SH-SY5Y (cell line): ENCODE data around the gene CACNA1S.

Source experiments
- GATA2 ChIP-seq: IDR thresholded peaks from 2 replicates; pipeline ENCODE4 v1.6.1; 2011; ENCODE audit warnings: mild to moderate bottlenecking, low read depth, low read length
- GATA3 ChIP-seq: IDR thresholded peaks from 2 replicates; pipeline ENCODE4 v1.6.1; 2011; ENCODE audit warnings: low read depth, mild to moderate bottlenecking, low read length, moderate library complexity

CACNA1S gene

GRCh38 chr1:201134405-201134804, 22.2 kb upstream of the CACNA1S start:
- TF ChIP-seq GATA3 (no peak), GATA2 (no peak)

- TF ChIP-seq GATA3 (no peak), GATA2 (no peak)
Measured at GRCh38 chr1:201131398-201131797, 19.2 kb upstream of the CACNA1S start.

GRCh38 chr1:201128962-201129361, 16.7 kb upstream of the CACNA1S start:
- no peak for TF ChIP-seq GATA3
- TF ChIP-seq GATA2, result no peak

GRCh38 chr1:201128476-201128875, 16.2 kb upstream of the CACNA1S start:
- no peak for TF ChIP-seq GATA2
- no peak for TF ChIP-seq GATA3

GRCh38 chr1:201127755-201128455, 15.7 kb upstream of the CACNA1S start:
- TF ChIP-seq GATA3 (no peak), GATA2 (no peak)

- TF ChIP-seq GATA3, result no peak
- no peak for TF ChIP-seq GATA2
Measured at GRCh38 chr1:201126832-201127754, 14.9 kb upstream of the CACNA1S start, which contains the start of gene ASCL5. ASCL5 (minus strand) TSS chr1:201127184; CDS start chr1:201115372, 11,812 bp downstream.

- TF ChIP-seq GATA2 (no peak), GATA3 (no peak)
Measured at GRCh38 chr1:201126463-201126831, 14.2 kb upstream of the CACNA1S start.

GRCh38 chr1:201125800-201126199, 13.6 kb upstream of the CACNA1S start:
- TF ChIP-seq GATA2 (no peak), GATA3 (no peak)

GRCh38 chr1:201125019-201125418, 12.8 kb upstream of the CACNA1S start:
- no peak for TF ChIP-seq GATA2
- no peak for TF ChIP-seq GATA3

- no peak for TF ChIP-seq GATA2
- no peak for TF ChIP-seq GATA3
Measured at GRCh38 chr1:201123866-201124265, 11.6 kb upstream of the CACNA1S start.

- TF ChIP-seq GATA2 (no peak), GATA3 (no peak)
Measured at GRCh38 chr1:201122321-201122957, 10.2 kb upstream of the CACNA1S start.

- TF ChIP-seq GATA2 (no peak), GATA3 (no peak)
Measured at GRCh38 chr1:201119206-201120197, 7.3 kb upstream of the CACNA1S start.

- TF ChIP-seq GATA3 (no peak), GATA2 (no peak)
Measured at GRCh38 chr1:201116091-201116490, 3.9 kb upstream of the CACNA1S start.
